ENCODE results near the gene TENM3. TPM values are rescaled to one million over a fixed set of nuclear protein-coding genes. Genes with fewer than 3 reads are reported as not detected.

TENM3 gene
- total and polyA plus RNA-seq, 10 of the 15 experiments (the other 5 are each of a cell fraction or from before 2014, with no cell fraction given) = 0.01 to 1.7 (median 0.08) TPM; not detected in 2

- TF ChIP-seq MYC (IDR thresholded peaks at IDR 0.05; ENCODE audit: insufficient read depth, insufficient read length, insufficient replicate concordance, low read length, severe bottlenecking) = no peak
- no peak for TF ChIP-seq EZH2 (IDR thresholded peaks at IDR 0.05; ENCODE audit: borderline replicate concordance, control insufficient read depth, low read depth, low read length)
Measured at GRCh38 chr4:182215148-182215547, 28.1 kb upstream of the TENM3 start (continued).

- Histone ChIP-seq H3K36me3 (ENCODE audit: control insufficient read depth in 2 of 2, insufficient read depth in 2 of 2, low read length in 1 of 2) (no peaks in the 10 kb centered on the region), H3K27me3 (replicated peaks in 1 of 2; ENCODE audit: control insufficient read depth in 2 of 2, insufficient read depth in 2 of 2, low read length in 1 of 2) (no peaks in the 10 kb centered on the region), H3K4me1 (ENCODE audit: control insufficient read depth, insufficient read depth, low read length) (no peaks in the 10 kb centered on the region), H3K79me2 (ENCODE audit: control insufficient read depth, insufficient read depth, low read length) (no peaks in the 10 kb centered on the region), H3K9me3 (replicated peaks; ENCODE audit: control insufficient read depth, insufficient read depth, low read length) (no peaks in the 10 kb centered on the region), H2AFZ (ENCODE audit: control insufficient read depth, low read depth, low read length) (no peak overlapping the region), H4K20me1 (ENCODE audit: control insufficient read depth, insufficient read depth) (no peaks in the 10 kb centered on the region), H3K27ac (ENCODE audit: control insufficient read depth, insufficient read depth) (no peak overlapping the region), H3K9ac (ENCODE audit: control insufficient read depth, insufficient read depth, low read length) (no peak overlapping the region), H3K4me2 (ENCODE audit: control insufficient read depth, insufficient read depth) (no peak overlapping the region), H3K4me3 (no peak overlapping the region)
- SMC1A ChIA-PET (ENCODE audit: uncharacterized antibody, unreplicated experiment) = no interaction called here
- TF ChIP-seq KDM1A (IDR thresholded peaks at IDR 0.05; ENCODE audit: borderline replicate concordance) = no peak
- no peak for TF ChIP-seq MTA2 (IDR thresholded peaks at IDR 0.05; ENCODE audit: low read depth)
- TF ChIP-seq GABPA (IDR thresholded peaks at IDR 0.05; ENCODE audit: low read depth) = no peak
- TF ChIP-seq ETV6 (conservative IDR thresholded peaks at IDR 0.05 in 1 of 2, IDR thresholded peaks at IDR 0.05 in 1 of 2; ENCODE audit: borderline replicate concordance in 1 of 2, low read depth in 1 of 2) = no peak
- TF ChIP-seq ELK1 (IDR thresholded peaks at IDR 0.05; ENCODE audit: low read depth, low read length) = no peak
- RAD21 ChIA-PET (ENCODE audit: unreplicated experiment) = no interaction called here
- ATAC-seq = no peak
- FAIRE-seq = no peak
- no TSS peak for BruUV-seq (replicated peaks)
- POLR2A ChIA-PET = no interaction called here
- CTCF ChIA-PET = no interaction called here
- WGBS (ENCODE audit: insufficient coverage, insufficient replicate concordance, low lambda C conversion rate, missing lambda C conversion rate) = 21% methylated on average over 5 of the region's 5 CpGs
- in situ Hi-C loops (cut with MboI) (no loop called here), intact Hi-C loops (cut with micrococcal nuclease; ENCODE audit: unreplicated experiment) (no loop called here)
- no peak for DNase-seq (ENCODE audit: low read depth, low spot score)
Measured at GRCh38 chr4:182216005-182216404, 27.2 kb upstream of the TENM3 start.

Data from GM12878 (cell line).